ENCODE data around the gene ITPR2.
"Not testable (repeated sequence)": the region's sequence is repeated elsewhere in the genome, so short reads cannot be mapped to it uniquely, and the experiment has no call there.

ITPR2 gene

DNA sequence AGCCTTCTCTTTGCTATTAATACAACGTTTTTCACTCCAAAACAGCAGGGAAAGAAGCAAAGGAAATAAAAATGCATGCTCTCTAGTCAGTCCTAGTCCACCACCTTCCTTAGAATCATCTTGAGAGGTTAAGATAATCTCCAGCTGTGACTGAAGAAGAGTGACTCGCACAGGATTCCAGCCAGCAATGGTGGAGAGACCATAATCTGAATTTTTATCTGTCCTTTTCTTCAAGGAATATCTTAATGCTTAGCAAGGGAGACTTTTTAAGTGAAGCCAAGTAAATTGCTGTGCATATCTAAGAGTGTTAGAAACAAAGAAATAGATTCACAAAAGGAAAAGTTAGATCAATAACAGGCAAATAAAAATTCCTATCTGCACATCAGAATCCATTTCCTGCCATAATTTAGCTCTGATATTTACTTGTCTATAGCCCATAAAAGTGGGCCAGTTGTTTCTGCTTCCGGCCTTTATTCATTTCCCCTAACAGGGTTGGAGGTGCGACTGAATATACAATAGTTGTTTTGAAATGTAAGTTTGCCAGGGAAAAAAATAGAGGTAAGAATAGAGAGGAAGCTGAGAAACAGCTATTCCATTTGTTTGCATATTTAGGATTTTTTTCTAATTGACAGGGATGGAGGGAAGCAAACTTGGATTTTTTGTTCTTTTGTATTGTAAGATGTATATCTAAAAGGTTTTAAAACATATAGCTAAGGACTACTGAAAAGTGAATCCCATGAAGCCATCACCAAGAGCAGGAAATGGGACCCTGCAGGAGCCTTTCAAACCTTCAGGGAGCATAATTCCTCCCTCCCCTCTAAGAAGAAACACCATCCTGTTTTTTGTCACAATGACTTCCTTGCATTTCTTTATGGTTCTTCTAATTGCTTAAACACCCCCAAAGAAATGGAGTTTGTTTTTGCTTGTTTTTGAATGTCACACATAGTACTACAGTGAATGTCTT is 154.0 kb downstream of the ITPR2 start:
- no peak overlapping the region for H3K4me3 ChIP-seq (replicated peaks; ENCODE audit: low read depth, low read length)
- no peak for TF ChIP-seq CTCF (IDR thresholded peaks at IDR 0.05; ENCODE audit: low read depth, low read length, missing control alignments)
- no peak for DNase-seq (ENCODE audit: extremely low read depth, low read depth)

DNA sequence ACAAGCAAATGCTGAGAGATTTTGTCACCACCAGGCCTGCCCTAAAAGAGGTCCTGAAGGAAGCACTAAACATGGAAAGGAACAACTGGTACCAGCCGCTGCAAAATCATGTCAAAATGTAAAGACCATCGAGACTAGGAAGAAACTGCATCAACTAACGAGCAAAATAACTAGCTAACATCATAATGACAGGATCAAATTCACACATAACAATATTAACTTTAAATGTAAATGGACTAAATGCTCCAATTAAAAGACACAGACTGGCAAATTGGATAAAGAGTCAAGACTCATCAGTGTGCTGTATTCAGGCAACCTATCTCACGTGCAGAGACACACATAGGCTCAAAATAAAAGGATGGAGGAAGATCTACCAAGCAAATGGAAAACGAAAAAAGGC is 161.5 kb downstream of the ITPR2 start:
- H3K4me3 ChIP-seq (replicated peaks; ENCODE audit: low read depth, low read length); DNase-seq (ENCODE audit: extremely low read depth, low read depth): not testable (repeated sequence)

DNA sequence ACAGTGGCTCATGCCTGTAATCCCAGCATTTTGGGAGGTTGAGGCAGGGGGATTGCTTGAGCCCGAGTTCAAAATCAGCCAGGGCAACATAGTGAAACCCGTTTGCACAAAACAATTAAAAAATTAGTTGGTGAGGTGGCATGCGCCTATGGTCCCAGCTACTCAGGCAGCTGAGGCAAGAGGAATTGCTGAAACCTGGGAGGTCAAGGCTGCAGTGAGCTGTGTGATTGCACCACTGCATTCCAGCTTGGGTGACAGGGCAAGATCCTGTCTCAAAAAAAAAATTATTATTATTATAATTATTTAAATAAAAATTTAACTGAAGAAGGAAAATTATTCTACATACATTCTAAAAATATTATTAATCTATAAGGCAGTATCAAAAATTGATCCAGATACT is 164.1 kb downstream of the ITPR2 start:
- TF ChIP-seq CTCF (IDR thresholded peaks at IDR 0.05; ENCODE audit: low read depth, low read length, missing control alignments) = no peak
- H3K4me3 ChIP-seq (replicated peaks; ENCODE audit: low read depth, low read length) = no peak overlapping the region
- no peak for DNase-seq (ENCODE audit: extremely low read depth, low read depth)

GRCh38 chr12:26668230-26668629 is 164.8 kb downstream of the ITPR2 start:
- DNase-seq (ENCODE audit: extremely low read depth, low read depth) = no peak
- no peak overlapping the region for H3K4me3 ChIP-seq (replicated peaks; ENCODE audit: low read depth, low read length)
- no peak for TF ChIP-seq CTCF (IDR thresholded peaks at IDR 0.05; ENCODE audit: low read depth, low read length, missing control alignments)

- TF ChIP-seq CTCF (IDR thresholded peaks at IDR 0.05; ENCODE audit: low read depth, low read length, missing control alignments) = no peak
- DNase-seq (ENCODE audit: extremely low read depth, low read depth) = no peak
Observed at GRCh38 chr12:26666286-26666685, 166.7 kb downstream of the ITPR2 start.

DNA sequence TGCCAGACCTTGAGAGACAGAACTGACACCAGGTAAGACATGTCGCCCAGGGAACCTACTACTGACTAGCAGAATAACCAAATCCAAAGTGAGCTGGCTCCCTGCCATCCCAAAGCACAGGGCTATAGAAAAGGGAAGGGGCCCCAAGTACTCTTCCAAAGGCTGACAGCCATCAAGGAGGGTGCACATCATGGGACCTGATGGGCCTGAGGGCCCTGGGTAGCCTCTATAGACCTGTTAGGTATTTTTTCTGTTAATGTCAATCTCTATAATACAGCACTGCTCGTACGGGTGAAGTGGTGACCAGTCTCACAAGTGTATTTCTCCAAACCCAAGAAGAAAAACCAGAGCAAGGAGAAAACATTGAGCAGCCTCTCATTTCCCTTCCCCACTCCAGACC is 171.6 kb downstream of the ITPR2 start:
- no peak overlapping the region for H3K4me3 ChIP-seq (replicated peaks; ENCODE audit: low read depth, low read length)
- DNase-seq (ENCODE audit: extremely low read depth, low read depth) = no peak
- no peak for TF ChIP-seq CTCF (IDR thresholded peaks at IDR 0.05; ENCODE audit: low read depth, low read length, missing control alignments)

More at GRCh38 chr12:26666286-26666685, 166.7 kb downstream of the ITPR2 start:
- no peak overlapping the region for H3K4me3 ChIP-seq (replicated peaks; ENCODE audit: low read depth, low read length)

GRCh38 chr12:26659930-26660329 is 173.1 kb downstream of the ITPR2 start:
- no peak for TF ChIP-seq CTCF (IDR thresholded peaks at IDR 0.05; ENCODE audit: low read depth, low read length, missing control alignments)
- H3K4me3 ChIP-seq (replicated peaks; ENCODE audit: low read depth, low read length) = no peak overlapping the region
- no peak for DNase-seq (ENCODE audit: extremely low read depth, low read depth)

All from HFF-Myc (cell line).